GM15510 (cell line): ENCODE measurements around the gene SLC4A7.

ENCODE experiments used
- POLR2A ChIP-seq: IDR thresholded peaks from 3 replicates; pipeline ENCODE4 v1.6.1; 2011; ENCODE audit warnings: borderline replicate concordance; ENCODE audit not compliant: insufficient read length; ENCODE audit errors: extremely low read depth

The SLC4A7 gene

DNA sequence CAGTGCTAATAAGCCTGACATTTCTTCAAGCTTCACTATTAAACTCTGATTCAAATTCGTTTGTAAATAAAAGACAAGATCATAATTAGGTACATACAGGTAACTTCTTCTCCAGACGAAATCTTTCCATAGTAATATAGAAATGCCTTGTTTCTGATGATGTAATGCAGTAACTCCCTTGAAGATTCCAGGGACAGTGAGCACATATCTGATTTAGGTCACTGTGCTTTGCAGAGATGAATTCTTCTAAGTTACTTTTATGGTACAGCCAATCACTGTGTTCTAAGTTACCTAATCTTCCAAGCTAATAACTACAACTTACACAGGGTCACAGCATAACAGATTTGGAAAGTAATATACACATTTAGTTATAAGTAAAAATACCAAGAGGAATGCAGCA, 27.6 kb downstream of the SLC4A7 start:
- TF ChIP-seq POLR2A = no peak

GRCh38 chr3:27454914-27455313, 29.3 kb downstream of the SLC4A7 start:
- TF ChIP-seq POLR2A = no peak

DNA sequence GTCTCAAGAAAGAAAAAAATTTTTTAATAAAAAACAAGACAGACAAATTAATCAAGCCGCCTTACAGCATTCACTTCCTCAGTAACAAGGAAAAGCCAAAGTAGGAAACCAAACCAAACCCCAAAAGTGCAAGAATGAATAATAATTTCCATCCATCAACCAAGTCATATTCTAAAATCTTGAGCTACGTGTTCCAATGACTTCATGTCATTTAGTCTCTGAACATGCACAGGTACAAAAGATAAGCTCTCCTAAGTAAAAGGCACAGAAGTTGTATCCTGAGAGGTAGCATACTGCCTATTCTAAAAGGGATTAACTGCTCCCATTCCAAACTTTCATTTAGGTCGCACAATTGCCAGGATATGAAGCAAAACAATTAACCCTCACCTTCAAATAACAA, 29.7 kb downstream of the SLC4A7 start:
- no peak for TF ChIP-seq POLR2A

GRCh38 chr3:27452368-27453090, 31.7 kb downstream of the SLC4A7 start:
- TF ChIP-seq POLR2A = no peak

DNA sequence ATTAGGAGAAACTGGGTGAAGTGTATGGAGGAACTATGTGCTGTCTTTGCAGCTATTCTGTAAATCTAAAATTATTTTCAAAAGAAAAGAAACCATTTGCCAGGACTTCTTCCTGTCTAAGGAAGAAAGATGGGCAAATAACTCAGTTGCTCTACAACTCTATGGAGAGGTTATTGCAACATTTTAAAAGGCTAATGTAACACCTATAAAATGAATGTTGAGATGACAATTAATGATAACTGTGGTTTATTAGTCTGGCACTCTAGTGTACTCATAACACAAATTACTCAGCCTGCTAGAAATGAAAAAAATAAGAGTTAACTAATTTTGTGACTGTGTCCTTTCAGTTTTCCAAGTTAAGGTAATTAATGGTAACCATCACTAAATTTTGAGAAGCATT, 32.3 kb downstream of the SLC4A7 start:
- no peak for TF ChIP-seq POLR2A

DNA sequence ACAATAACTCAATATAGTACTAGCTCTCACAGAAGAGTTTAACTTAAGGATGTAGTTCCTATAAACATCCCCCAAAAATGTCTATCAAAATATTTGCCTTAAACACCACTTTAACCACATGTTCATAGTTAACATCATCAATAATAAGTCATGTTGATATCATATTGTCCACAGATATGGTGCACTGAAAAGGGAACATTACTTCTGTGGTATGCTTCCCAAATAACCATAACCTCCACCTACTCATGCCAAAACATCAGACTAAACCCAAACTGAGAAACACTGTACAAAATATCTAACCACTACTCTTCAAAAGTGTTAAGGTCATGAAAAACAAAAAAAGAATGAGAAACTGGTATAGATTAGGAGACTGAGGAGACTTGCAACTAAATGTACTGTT, 32.9 kb downstream of the SLC4A7 start:
- no peak for TF ChIP-seq POLR2A

- TF ChIP-seq POLR2A = no peak
Measured at GRCh38 chr3:27449530-27450150, 34.5 kb downstream of the SLC4A7 start.

- no peak for TF ChIP-seq POLR2A
Measured at GRCh38 chr3:27431116-27431515, 53.1 kb downstream of the SLC4A7 start.

DNA sequence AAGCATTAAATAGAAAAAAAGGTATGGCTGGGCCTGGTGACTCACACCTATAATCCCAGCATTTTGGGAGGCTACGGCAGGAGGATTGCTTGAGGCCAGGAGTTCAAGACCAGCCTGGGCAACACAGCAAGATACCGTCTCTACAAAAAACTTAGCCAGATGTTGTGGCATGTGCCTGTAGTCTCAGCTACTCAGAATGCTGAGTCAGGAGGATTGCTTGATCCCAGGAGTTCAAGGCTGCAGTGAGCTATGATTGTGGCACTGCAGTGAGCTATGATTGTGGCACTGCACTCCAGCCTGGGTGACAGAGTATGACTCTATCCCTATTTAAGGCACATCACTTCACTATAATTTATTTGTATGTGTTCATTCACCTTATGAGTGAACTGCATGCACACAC, 54.3 kb downstream of the SLC4A7 start:
- TF ChIP-seq POLR2A = no peak

GRCh38 chr3:27428446-27428845, 55.7 kb downstream of the SLC4A7 start:
- no peak for TF ChIP-seq POLR2A

DNA sequence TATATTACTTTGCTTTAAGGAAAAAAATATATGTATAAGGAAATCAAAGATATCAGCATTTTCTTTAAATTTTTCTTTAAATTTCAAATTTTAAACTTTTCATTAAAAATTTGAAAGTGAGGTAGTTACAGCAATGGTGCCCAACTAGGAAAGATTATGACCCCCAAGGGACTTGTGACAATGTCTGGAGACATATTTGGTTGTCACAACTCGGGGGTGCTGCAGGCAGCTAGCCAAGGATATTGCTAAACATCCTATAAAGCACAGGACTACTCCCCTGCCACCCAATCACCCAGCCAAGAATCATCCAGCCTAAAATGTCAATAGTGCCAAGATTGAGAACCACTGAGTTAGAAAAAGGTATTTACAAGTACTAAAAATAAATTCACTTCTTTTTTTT, 57.3 kb downstream of the SLC4A7 start:
- TF ChIP-seq POLR2A = no peak

- TF ChIP-seq POLR2A = no peak
Measured at GRCh38 chr3:27425896-27426565, 58.2 kb downstream of the SLC4A7 start.

DNA sequence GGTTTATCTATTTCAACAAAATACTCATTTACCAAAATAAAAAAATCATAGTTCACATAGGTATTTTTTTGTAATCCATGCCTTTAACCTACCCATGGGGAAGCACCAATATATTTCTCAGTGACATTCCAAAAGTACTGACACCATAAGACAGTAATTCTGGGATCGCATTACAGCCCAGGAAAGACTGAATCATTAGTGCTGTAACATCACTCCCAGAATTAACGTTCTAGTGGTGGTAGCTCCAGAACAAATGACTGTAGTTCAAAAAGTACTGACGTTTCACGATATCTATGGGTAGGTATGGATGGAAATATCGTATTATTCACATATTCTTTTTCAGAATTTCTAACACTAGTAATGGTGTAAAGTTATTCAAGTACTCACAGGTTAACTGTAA, 60.7 kb downstream of the SLC4A7 start:
- TF ChIP-seq POLR2A = no peak

- no peak for TF ChIP-seq POLR2A
Measured at GRCh38 chr3:27422617-27423016, 61.6 kb downstream of the SLC4A7 start.

GRCh38 chr3:27415202-27415601, 69.0 kb downstream of the SLC4A7 start:
- TF ChIP-seq POLR2A = no peak
